Breast epithelium (tissue), 3 donors: Measurements from ENCODE around the gene PUS3.

Source experiments
- POLR2A ChIP-seq: fragments of 450-650 bp; IDR thresholded peaks from one replicate; pipeline ENCODE4 v1.6.1; 2016; ENCODE audit warnings: antibody characterized with exemption, mild to moderate bottlenecking, moderate library complexity
- TF ChIP-seq, protein P1 (sequence below), 3 donors: fragments of 450-650 bp; IDR thresholded peaks; one replicate each; pipeline ENCODE4 v1.5.1; 2016 to 2017; ENCODE audit warnings: antibody characterized with exemption in 3 of 3, mild to moderate bottlenecking in 3 of 3, moderate library complexity in 3 of 3

DNA sequence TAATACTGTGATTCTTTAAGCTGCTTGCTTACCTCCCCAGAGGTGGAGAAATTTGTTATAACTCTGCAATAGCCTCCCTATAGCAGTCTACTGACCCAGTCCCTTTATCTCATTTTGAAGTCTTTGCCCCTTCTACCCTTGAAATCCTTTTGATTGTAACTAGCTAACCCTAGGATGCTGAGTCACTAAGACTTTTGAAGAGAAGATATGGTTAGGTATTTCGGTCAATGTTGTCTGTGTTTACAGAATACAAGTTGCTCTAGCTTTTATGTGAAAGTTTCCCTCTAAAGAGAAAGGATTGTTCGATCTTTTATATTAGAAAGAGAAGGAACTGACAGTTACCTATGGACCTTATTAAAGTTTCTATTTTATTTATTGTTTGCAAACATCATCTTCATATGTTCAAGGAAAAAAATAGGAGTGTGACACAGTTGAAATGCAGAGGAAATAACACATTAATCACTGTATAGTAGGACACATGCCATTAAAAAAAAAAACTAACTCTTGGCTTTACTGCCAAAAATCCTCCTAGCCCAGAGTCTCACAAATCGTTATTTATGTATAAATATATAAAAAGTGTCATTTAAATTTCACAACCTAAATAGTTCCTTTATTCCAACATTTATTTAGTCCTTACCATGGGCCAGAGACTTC is 12.4 kb downstream of the PUS3 start:
- TF ChIP-seq, protein P1, sequence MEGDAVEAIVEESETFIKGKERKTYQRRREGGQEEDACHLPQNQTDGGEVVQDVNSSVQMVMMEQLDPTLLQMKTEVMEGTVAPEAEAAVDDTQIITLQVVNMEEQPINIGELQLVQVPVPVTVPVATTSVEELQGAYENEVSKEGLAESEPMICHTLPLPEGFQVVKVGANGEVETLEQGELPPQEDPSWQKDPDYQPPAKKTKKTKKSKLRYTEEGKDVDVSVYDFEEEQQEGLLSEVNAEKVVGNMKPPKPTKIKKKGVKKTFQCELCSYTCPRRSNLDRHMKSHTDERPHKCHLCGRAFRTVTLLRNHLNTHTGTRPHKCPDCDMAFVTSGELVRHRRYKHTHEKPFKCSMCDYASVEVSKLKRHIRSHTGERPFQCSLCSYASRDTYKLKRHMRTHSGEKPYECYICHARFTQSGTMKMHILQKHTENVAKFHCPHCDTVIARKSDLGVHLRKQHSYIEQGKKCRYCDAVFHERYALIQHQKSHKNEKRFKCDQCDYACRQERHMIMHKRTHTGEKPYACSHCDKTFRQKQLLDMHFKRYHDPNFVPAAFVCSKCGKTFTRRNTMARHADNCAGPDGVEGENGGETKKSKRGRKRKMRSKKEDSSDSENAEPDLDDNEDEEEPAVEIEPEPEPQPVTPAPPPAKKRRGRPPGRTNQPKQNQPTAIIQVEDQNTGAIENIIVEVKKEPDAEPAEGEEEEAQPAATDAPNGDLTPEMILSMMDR (IDR thresholded peaks at IDR 0.05): no peak
- no peak for TF ChIP-seq POLR2A
